Measurements from ENCODE around the gene SINHCAF.
"Not testable (repeated sequence)": the region's sequence is repeated elsewhere in the genome, so short reads cannot be mapped to it uniquely, and the experiment has no call there.

The SINHCAF gene

GRCh38 chr12:31325877-31326631 lies at the start of gene SINHCAF:
Gene SINHCAF (minus strand): TSS chr12:31326150. CDS start chr12:31298204, 27,946 bp downstream.
- DNase-seq = peak; percentile 56 to 99 (median 94)

GRCh38 chr12:31375422-31375821 lies 49.5 kb upstream of the SINHCAF start:
- DNase-seq = not testable (repeated sequence)

- DNase-seq = no peak
Observed at GRCh38 chr12:31371256-31371620, 45.3 kb upstream of the SINHCAF start.

GRCh38 chr12:31370531-31371255 lies 44.7 kb upstream of the SINHCAF start:
- no peak for DNase-seq

- no peak for DNase-seq
Observed at GRCh38 chr12:31369712-31370521, 44.0 kb upstream of the SINHCAF start.

- no peak for DNase-seq
Observed at GRCh38 chr12:31368666-31369361, 42.9 kb upstream of the SINHCAF start.

- no peak for DNase-seq
Observed at GRCh38 chr12:31366104-31366621, 40.2 kb upstream of the SINHCAF start.

- DNase-seq = no peak
Observed at GRCh38 chr12:31363831-31364230, 37.9 kb upstream of the SINHCAF start.

GRCh38 chr12:31363416-31363809 lies 37.5 kb upstream of the SINHCAF start:
- peak in 1 of 14 donors; percentile 22 for DNase-seq

- DNase-seq = peak in 5 of 14 donors; percentile 3 to 44 (median 8)
Observed at GRCh38 chr12:31362759-31363415, 36.9 kb upstream of the SINHCAF start.

GRCh38 chr12:31362115-31362758 lies 36.3 kb upstream of the SINHCAF start:
- peak in 3 of 14 donors; percentile 4 to 95 (median 25) for DNase-seq

GRCh38 chr12:31361730-31362114 lies 35.8 kb upstream of the SINHCAF start:
- no peak for DNase-seq

GRCh38 chr12:31355747-31356107 lies 29.8 kb upstream of the SINHCAF start:
- no peak for DNase-seq

- peak in 7 of 14 donors; percentile 11 to 81 (median 20) for DNase-seq
Observed at GRCh38 chr12:31353750-31354708, 28.1 kb upstream of the SINHCAF start.

- DNase-seq = no peak
Observed at GRCh38 chr12:31346267-31346666, 20.3 kb upstream of the SINHCAF start.

GRCh38 chr12:31343139-31343538 lies 17.2 kb upstream of the SINHCAF start:
- no peak for DNase-seq

- DNase-seq = no peak
Observed at GRCh38 chr12:31342286-31342685, 16.3 kb upstream of the SINHCAF start.

- no peak for DNase-seq
Observed at GRCh38 chr12:31339831-31340622, 14.1 kb upstream of the SINHCAF start.

GRCh38 chr12:31337952-31338351 lies 12.0 kb upstream of the SINHCAF start:
- no peak for DNase-seq

All from C1 segment of cervical spinal cord (tissue), 14 donors.